A673 (cell line): ENCODE measurements around the gene LRRN1.

Experiments used
- EZH2 ChIP-seq: fragments of 200-600 bp; sonication (generic); IDR thresholded peaks from 2 replicates; pipeline ENCODE4 v1.6.1; 2017; ENCODE audit warnings: borderline replicate concordance, low read depth, mild to moderate bottlenecking, mixed read lengths, antibody characterized with exemption, low read length; ENCODE audit not compliant: poor library complexity, severe bottlenecking
- TF ChIP-seq, protein P1 (sequence below): fragments of 300-800, 200-600 bp; sonication (generic); conservative IDR thresholded peaks from 2 replicates; pipeline ENCODE4 v1.5.1; 2017; ENCODE audit warnings: low read depth, mild to moderate bottlenecking, antibody characterized with exemption, low read length, moderate library complexity, mixed read lengths

DNA sequence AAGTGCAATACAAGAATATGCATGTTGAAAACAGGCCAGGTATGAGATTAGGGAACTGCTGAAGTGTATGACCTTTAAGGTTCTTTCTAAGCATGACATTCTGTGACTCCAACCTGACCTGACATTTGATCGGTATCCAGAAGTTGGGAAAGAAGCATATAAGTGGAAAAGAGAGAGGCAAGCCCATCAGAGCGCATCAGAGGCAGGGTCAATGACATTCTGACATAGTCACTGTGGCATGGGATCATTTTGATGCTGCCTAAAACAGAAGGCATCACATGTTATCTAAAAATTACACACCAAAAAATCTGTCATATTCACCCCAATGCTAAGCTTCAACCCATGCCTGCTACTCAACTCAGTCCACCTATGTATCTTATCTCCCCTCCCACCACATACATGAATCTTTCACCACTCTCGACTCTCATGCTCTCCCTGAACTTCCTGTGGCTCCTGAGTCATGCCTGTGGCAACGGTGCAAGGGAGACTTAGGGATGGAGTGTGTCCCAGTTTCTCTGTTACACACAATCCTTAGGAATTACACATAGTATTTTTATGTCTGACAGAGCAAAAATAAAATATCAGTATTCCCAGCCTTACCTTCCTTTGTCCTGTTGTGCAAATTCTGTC, 20.5 kb upstream of the LRRN1 start:
- TF ChIP-seq, protein P1, sequence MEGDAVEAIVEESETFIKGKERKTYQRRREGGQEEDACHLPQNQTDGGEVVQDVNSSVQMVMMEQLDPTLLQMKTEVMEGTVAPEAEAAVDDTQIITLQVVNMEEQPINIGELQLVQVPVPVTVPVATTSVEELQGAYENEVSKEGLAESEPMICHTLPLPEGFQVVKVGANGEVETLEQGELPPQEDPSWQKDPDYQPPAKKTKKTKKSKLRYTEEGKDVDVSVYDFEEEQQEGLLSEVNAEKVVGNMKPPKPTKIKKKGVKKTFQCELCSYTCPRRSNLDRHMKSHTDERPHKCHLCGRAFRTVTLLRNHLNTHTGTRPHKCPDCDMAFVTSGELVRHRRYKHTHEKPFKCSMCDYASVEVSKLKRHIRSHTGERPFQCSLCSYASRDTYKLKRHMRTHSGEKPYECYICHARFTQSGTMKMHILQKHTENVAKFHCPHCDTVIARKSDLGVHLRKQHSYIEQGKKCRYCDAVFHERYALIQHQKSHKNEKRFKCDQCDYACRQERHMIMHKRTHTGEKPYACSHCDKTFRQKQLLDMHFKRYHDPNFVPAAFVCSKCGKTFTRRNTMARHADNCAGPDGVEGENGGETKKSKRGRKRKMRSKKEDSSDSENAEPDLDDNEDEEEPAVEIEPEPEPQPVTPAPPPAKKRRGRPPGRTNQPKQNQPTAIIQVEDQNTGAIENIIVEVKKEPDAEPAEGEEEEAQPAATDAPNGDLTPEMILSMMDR = no peak
- TF ChIP-seq EZH2 = no peak
